Anterior cingulate cortex (tissue), 58 donors: Measurements from ENCODE around the gene PBX3.

Source experiments
- DNase-seq, 58 donors: peaks; one replicate each; lab custom pipeline; 2025; lab: John Stamatoyannopoulos, UW

The PBX3 gene

DNA sequence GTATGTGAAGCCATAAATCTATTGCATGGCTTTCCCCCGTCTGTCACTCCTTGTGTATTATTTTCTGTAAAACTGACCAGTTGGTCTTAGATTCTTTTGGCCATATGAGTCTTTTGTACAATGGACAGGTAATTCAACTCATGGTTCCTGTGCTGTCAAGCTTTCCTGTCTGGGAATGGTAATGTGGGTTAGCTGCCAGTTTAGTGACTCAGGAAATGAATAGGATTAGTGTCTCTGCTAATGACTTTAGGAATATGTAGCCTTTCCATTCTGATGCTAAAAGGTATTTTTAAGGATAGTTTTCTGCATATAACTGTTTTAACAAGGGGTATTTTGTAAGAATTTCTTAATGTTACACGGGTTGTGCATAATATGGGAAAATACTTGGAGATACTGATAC, 182.7 kb downstream of the PBX3 start:
- no peak for DNase-seq

DNA sequence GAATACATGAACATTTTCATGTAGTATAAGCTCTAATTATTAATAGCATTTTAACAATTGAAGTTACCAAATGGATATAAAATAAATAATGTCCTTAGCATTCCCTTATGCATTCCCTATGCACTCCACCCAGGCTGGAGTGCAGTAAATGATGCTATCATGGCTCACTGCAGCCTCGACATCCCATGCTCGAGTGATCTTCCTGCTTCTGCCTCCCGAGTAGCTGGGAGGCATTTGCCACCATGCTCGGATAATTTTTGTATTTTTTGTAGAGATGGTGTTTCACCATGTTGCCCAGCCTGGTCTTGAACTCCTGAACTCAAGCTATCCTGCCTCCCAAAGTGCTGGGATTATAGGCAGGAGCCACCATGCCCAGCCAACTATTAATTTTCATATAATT, 184.0 kb downstream of the PBX3 start:
- no peak for DNase-seq

DNA sequence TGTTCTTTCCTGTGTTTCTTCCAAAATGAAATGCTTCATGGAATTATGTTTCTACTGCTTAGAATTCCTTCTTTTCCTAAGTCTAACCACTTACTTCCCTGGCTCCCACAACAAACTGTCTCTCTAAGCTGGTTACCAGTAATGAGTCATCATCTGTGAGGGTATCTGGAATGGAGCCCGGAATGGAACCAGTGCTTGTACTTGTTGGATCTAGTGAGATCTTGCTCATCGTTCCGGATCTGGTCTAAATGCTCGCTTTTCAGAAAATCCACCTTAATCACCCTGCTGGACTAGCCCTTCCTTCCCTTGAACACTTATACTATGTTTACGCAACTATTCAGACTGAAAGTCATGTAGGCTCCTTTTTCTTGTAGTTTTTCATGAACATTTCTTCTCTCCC, 184.8 kb downstream of the PBX3 start:
- DNase-seq = peak in 26 of 58 donors; percentile 1 to 73 (median 22)

DNA sequence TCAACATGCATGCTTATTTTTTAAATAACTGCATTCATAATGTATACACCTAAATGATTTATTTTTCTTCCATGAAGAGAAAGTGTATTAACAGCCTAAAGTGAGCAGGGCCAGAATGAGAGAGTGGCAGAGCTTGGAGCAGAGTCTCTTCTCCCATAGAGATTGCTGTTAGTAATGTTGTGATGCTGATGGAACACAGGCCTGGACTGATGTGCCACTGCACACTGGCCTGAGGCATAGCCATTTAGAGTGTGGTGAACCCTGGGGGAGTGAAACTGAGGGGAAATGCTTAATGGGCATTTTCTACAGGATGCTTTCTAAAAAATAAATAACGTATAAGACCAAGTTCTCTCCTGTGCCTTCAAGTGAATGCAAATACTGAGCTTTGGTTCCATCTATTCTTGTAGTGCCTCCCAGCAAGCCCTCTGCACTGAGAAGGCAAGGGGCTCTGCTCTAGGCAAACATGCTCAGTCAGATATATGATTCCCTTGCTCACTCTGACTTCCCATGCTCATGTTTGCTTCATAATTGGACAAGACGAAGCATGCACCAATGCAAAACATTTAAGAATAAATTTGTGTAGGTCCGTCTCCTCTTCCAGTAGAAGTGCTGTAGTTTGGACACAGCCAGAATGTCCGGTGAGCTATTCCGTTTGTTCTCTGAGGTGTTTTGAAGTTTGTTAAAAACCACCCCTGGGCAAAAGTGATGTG, 185.7 kb downstream of the PBX3 start:
- DNase-seq = no peak

DNA sequence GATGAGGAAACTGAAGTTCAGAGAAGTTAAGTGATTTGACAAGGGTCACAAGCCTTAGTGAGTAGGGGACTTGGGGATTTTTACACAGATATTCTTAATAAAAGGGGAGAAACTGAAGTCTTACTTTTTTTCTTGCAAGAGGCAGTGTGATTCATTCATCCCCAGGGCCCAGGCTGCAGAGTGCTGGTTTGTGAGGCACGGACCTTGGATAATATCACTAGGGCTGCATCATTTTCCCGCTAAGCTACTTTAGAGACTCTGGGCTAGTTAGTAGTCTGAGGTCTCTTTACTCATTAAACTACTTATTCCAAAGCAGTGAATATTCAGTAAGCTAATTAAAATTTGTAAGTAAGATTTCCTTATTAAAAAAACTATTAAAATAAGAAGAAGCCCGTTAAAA, 195.0 kb downstream of the PBX3 start:
- DNase-seq = no peak

DNA sequence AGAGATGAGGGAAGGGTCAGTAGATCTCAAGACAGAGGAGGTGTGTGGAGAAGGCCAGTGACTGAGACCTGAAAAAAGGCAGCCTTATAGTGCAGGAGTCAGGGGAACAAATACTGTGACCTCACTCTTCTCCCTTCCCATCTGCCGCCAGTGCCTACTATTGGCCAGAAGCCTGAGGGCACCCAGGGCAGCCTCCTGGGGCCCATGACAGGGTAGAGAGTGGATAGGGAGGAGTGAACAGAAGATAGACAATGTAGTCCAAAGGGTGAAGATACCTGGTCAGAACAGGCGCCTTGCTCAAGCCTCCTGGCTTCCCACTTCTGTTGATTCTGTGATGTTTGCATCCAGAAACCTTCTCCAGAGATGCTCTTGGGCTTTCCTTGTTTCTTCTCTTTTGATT, 196.7 kb downstream of the PBX3 start:
- DNase-seq = no peak

DNA sequence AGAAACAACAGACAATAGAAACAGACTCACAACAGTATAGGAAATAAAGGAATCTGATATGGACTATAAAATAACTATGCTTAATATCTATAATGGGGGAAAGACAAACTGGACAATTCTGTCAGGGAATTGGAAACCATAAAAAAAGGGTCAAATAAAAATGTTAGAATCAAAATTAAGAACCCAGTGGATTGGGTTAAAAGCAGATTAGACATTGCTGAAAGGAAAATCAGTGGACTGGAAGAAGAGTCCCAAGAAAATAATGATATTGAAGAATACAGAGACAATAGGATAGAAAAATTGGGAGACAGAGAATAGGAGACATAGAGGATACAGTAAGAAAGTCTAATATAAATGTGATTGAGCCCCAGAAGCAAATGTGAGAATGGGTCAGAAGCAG, 199.2 kb downstream of the PBX3 start:
- DNase-seq = no peak

DNA sequence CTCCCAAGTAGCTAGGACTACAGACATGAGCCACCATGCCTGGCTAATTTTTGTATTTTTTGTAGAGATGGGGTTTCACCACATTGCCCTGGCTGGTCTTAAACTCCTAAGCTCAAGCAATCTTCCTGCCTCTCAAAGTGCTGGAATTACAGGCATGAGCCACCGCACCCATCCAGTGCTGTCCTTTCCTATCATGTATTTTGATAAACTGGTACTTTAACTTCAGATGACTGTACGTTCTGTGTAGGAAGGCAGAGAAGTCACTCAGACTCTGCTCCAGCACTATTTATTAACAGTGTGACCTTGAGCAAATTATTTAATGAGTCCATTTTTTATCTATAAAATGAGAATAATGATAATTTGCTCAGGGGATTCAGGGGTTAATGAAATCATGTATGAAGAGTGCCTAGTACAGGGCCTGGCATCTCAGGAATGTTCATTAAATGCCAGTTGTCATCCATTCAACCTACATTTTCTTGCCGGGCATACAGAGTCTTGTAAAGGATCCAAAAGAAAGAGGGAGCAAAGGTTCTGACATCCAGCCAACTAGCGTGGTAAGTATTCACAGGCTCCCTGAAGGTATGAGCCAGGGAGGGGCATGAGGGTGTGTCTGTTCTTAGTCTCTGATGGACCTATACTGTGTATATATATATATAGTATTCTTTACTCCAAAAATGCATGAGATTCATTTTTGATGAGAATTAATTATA, 201.9 kb downstream of the PBX3 start:
- DNase-seq = no peak

DNA sequence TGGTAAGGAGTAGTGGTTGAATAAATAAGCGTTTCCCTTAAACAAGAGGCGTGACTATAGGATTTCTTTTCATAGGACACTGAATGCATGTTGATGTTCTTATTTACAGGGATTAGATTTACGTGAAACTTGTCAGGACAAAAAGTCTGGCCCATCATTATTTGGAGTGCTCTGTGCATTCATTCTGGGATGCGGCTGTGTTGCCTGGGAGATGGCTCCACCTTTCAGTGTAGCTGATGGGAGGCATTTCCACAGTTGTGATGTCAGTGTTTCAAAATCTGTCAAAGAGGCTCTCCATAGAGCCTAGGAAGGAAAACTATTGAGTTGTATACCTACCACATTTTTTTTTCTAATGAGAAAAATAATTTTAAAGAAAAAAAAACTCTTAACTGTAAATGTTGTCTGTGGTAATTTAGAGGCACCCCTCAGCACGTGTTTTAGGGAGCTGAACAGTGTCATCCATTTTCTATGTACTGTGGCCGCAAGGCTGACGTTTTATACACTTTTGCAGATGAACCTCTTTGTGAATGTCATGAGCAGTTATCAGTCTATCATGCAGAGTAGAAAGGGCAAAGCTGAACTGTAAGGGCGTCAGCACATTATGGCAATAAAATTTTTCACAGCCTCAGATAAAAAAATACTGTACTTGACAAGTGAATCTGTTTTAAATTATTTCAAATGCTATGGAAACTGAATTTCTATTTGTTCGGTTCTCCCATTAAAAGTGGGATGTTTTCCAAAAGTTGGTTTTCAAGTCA, 202.7 kb downstream of the PBX3 start:
- no peak for DNase-seq

DNA sequence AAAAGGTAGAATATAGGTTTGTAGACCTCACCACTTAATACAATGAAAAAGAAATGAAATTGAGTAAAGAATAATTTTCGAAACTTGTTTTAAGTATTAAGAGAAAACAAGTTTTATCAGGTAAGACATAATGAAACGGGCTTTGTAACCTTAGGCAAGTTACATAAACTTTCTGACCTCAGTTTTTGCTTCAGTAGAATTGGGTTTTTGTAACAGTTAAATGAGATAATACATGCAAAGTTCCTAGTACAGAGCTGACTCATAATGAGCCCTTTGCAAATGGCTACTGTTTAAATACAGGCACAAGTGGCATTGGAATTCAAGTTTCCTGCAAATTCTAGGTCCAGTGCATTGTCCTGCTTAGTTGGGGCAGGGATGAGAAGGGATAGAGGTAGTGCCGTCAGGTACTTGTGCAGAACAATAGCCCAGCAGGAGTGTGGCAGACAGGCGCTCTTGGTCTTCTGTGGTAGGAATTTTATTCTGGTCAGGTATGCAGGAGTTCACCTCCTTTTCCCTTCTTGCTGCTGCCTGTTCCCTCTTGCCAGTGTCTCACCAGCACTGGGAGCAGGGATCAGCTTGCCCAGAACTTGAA, 203.8 kb downstream of the PBX3 start:
- DNase-seq = no peak

DNA sequence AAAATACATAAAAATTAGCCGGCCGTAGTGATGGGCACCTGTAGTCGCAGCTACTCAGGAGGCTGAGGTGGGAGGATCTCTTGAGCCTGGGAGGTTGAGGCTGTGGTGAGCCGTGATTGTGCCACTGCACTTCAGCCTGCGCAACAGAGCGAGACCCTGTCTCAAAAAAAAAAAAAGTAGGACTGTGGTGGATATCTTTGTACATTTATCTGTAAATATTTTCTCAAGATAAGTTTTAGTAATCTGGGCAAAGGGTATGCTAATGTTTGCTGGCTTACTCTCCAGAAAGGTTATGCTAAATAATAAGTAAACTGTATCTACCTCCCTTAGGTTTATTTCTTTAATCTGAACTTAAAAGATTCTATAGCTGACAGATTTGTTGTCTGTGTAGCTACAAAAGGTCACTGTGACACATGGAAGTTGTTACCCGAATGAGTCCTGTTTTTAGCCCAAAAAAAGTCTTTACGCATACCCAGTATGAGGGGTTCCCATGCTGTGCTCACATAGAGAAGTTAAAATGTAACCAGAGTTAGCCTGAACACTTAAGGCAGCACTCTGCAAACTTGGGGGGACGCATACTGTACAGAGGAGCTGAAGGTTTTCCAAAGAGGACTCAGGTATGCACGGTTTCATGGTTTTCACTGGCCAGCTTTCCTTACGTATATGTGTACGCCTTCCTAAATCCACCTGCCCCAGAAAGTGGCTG, 206.3 kb downstream of the PBX3 start:
- no peak for DNase-seq

DNA sequence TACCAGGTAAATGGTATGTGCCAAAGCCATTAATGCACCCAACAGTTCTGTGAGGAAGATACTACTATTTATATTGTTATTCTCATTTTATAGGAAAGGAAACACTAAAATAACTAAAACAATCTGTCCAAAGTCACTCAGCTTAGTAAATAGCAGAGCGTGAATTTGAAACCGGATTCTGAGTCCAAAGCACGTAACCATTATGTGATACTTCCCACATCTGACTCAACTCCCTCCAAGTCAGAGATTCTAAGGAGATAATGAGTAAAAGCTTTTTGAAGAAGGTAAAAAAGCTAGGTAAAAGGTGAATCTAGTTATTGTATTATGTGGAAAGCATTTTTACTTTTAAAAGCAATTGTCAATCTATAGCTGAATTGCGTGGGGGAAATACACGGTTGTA, 208.9 kb downstream of the PBX3 start:
- DNase-seq = no peak

DNA sequence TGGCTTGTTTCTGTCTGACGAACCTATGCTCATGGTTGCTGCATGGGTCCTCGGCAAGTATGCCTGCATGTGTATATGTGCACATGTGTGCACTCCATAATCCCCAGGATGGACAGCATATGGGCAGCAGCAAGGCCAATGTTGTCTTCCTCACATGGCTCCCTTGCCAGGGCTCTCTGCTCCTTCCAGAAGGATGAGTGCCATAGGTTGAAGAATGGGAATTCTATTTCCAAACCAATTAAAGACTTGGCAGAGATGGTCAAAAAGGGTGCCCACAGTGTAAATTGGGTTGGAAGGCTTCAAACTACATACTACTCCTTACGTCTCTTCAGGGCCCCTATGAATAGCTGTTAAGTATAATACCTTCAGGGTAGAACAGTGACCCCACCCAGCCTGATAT, 212.1 kb downstream of the PBX3 start:
- DNase-seq = no peak

DNA sequence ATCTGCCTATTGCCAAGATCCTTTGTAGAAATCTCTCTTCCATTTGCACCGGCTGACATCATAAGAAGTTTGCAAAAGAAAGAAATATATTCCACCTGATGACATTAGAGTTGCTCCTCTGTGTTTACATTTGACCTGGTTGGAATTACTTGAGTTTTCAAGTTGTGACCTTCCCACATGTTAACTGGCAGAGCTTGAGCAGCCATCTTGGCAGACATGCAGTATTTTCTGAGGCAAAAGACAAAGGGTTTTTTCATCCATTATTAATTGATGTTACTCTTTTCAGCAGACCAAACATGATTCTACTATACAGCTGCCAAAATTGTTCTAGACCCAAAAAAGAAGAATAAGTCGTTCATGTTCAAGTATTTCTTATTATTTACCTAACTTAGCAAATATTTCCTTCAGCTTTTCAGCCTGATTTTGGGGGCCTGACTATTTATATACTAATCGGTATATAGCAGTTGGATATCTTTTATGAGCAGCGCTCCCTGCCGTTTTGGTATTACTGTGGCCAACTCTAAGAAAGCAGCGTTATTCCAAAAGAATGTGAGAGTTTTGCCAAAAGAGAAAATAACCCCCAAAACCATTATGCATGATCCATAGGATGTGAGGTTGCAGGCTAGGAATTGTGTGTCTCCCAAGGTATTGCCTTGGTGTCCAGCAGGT, 212.9 kb downstream of the PBX3 start:
- DNase-seq = peak in 12 of 58 donors; percentile 2 to 76 (median 20)

DNA sequence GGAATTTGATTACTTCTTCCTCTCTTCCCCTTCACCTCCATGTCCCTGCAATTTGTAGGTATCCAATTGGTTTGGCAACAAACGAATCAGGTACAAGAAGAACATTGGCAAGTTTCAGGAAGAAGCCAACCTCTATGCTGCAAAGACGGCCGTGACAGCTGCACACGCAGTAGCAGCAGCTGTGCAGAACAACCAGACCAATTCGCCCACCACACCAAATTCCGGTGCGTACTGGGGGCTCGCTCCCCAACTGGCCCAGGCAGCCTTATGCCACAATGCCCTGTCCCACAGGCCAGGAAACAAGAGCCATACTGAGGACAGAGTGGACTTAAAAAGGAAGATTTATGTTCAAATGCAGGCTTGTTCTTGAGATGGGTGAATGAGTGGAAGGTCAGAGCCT, 213.5 kb downstream of the PBX3 start:
- no peak for DNase-seq

DNA sequence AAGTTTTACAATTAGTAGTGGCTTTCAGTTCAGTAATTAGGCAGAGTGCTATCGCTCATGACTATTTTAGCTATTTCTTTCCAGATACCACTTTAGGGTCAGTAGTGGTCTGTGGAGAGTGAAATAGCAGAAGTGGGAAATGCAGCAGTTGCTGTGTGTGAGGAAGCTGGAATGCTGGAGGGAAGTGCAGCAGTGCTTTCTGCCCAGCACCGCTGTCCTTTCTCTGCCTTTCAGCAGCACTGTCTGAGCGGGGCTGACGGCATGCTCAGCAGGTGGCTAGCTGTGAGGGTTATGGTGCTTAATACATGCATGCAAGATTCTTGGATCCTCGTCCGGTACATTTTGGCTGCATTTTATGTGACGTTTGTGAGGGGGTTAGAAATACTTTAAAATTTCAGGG, 213.9 kb downstream of the PBX3 start:
- peak in 16 of 58 donors; percentile 4 to 36 (median 19) for DNase-seq

DNA sequence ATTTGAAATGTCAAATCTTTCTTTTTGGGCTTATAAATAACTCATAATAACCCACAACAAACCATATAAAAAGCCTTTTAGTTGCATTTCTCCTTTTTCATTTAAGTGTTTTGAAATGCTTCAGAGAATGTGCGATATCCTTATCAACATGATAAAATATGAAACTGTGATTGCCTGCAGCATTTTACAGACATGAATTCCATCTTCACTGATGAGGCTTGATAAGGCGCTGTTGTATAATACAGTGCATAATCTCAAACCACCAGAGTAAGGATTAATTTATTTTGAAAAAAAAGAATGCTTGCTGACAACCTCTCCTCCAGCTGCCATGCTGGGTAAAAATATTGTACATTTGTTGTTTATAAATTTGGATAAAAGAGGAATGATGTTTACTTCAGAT, 216.8 kb downstream of the PBX3 start:
- no peak for DNase-seq

DNA sequence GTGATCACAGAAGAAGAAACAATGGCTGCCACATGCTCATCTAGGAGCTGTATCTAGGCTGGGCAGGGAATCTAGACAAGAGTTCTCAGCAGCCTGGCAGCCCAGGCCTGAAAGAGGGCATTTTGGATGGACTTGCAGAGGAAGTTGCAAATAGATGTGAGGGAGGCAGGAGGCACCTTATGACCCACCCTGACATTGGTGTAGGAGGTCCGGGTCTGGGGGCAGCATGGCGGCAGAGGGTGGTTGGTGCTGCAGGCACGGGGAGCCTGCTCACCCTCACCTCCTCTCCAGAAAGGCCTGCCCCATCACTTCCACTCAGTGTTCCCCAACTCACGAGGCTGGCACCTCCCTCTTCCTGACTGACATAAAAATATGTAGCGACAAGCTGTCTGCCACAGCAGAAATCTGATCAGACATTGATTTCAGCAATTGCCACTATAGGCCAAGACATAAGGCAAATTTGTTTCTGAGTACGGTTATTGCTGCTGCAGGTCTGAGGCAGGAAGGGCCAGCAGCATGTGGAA, 217.6 kb downstream of the PBX3 start:
- no peak for DNase-seq

DNA sequence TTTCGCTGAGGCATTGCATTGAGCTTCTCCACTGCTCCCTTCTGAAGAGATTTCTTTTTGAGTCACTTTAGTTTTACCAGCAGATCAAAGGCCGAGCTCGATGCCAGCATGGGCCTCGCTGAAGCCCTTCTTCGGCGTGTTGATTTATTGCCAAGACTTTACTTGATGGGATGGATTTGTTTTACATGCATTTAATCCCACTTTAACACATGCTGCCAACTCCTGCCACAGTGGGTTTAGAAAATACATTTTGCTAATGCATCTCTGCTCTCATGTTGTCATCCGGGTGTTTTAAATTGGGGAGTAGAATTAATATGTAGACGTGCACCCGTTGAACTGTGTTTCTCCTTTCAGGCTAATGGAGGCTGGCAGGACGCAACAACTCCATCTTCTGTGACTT, 218.3 kb downstream of the PBX3 start:
- DNase-seq = no peak

DNA sequence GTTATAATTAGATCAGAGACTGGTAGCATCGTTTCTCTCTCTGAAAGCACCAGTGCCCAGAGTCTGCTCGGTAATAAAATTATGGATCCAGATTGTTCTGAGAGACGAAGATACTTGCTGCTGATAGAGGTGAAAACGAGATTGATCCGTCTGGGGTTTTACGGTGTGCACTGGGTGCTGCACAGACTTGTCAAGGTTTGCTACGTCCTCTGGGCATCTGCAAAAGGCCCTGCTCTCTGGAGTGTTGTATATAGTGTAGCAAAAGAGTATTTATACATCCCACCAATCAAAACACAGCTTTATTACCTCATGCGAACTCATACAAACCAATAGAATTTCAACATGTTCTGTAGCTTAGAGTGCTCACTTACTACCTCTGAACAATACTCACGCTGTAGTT, 219.3 kb downstream of the PBX3 start:
- no peak for DNase-seq
